Activated CD4-positive, alpha-beta T cell treated with anti-CD3 and anti-CD28 coated beads for 24 hours (primary cell): Measurements from ENCODE around the gene LSM2.

Experiments used
- DNase-seq, 2 donors: peaks; one replicate each; pipeline ENCODE4 v3.0.0-alpha.2; 2020; ENCODE audit warnings: low read depth in 2 of 2

The LSM2 gene

DNA sequence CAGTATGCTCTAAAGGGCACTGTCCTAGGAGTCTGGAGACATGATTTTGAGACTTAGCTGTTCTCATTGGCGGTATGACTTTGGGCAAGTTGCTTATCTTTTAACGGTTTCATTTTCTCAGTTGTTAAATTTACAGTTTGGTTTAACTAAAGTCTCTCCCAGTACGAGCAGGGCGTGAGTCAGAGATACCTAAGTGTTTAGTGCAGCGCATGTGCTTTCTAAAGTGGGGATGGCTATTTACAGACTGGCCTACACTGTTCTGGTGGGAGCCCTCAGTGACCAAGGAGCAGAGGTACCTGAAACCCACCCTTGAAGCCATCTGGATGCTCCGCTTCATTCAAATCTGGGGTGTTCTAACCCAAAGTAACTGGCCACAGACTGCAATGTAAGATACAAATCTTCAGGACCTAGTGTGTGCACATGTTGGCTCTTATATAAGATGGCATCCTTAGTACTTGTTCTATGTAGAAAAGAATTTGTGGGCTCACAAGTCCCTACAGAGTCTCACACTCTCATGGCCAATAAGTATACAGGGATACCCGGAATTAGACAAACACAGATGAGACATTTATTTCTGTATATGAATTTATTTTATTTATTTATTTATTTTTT lies 56.2 kb downstream of the LSM2 start:
- DNase-seq = no peak

- DNase-seq = no peak
Observed at GRCh38 chr6:31749301-31750036, 57.3 kb downstream of the LSM2 start.
